Measurements from ENCODE around the gene PTPRD. TPM values are rescaled to one million over a fixed set of nuclear protein-coding genes. Genes with fewer than 3 reads are reported as not detected.
"Not testable (repeated sequence)": the region's sequence is repeated elsewhere in the genome, so short reads cannot be mapped to it uniquely, and the experiment has no call there.

PTPRD gene
- total RNA-seq, 1 donor from 2014 or later = 20.9 TPM

- DNase-seq (ENCODE audit: low spot score) = no peak
These were observed 1887.2 kb downstream of the PTPRD start for GRCh38 chr9:8725635-8726034.

GRCh38 chr9:8724284-8725018 lies 1888.4 kb downstream of the PTPRD start:
- no peak for DNase-seq (ENCODE audit: low spot score)

GRCh38 chr9:8723195-8723594 lies 1889.6 kb downstream of the PTPRD start:
- no peak for DNase-seq (ENCODE audit: low spot score)

GRCh38 chr9:8719833-8720486 lies 1892.8 kb downstream of the PTPRD start:
- no peak for DNase-seq (ENCODE audit: low spot score)

- DNase-seq (ENCODE audit: low spot score) = no peak
These were observed 1894.6 kb downstream of the PTPRD start for GRCh38 chr9:8718121-8718725.

GRCh38 chr9:8717146-8717545 lies 1895.7 kb downstream of the PTPRD start:
- no peak for DNase-seq (ENCODE audit: low spot score)

- no peak for DNase-seq (ENCODE audit: low spot score)
These were observed 1897.0 kb downstream of the PTPRD start for GRCh38 chr9:8715788-8716187.

- DNase-seq (ENCODE audit: low spot score) = no peak
These were observed 1899.0 kb downstream of the PTPRD start for GRCh38 chr9:8713811-8714165.

- no peak for DNase-seq (ENCODE audit: low spot score)
These were observed 1899.5 kb downstream of the PTPRD start for GRCh38 chr9:8713149-8713810.

- DNase-seq (ENCODE audit: low spot score) = no peak
These were observed 1903.1 kb downstream of the PTPRD start for GRCh38 chr9:8709731-8710130.

- DNase-seq (ENCODE audit: low spot score) = no peak
These were observed 1904.1 kb downstream of the PTPRD start for GRCh38 chr9:8708728-8709127.

- DNase-seq (ENCODE audit: low spot score) = no peak
These were observed 1905.8 kb downstream of the PTPRD start for GRCh38 chr9:8706998-8707397.

GRCh38 chr9:8706531-8706930 lies 1906.3 kb downstream of the PTPRD start:
- DNase-seq (ENCODE audit: low spot score) = no peak

GRCh38 chr9:8705861-8706260 lies 1906.9 kb downstream of the PTPRD start:
- no peak for DNase-seq (ENCODE audit: low spot score)

- no peak for DNase-seq (ENCODE audit: low spot score)
These were observed 1908.9 kb downstream of the PTPRD start for GRCh38 chr9:8703904-8704303.

GRCh38 chr9:8701904-8702303 lies 1910.9 kb downstream of the PTPRD start:
- DNase-seq (ENCODE audit: low spot score) = no peak

- DNase-seq (ENCODE audit: low spot score) = not testable (repeated sequence)
These were observed 1915.2 kb downstream of the PTPRD start for GRCh38 chr9:8697565-8697964.

- no peak for DNase-seq (ENCODE audit: low spot score)
These were observed 1916.3 kb downstream of the PTPRD start for GRCh38 chr9:8696516-8696915.

- no peak for DNase-seq (ENCODE audit: low spot score)
These were observed 1917.7 kb downstream of the PTPRD start for GRCh38 chr9:8694983-8695588.

- no peak for DNase-seq (ENCODE audit: low spot score)
These were observed 1919.3 kb downstream of the PTPRD start for GRCh38 chr9:8693464-8693863.

GRCh38 chr9:8686516-8686915 lies 1926.3 kb downstream of the PTPRD start:
- no peak for DNase-seq (ENCODE audit: low spot score)

- no peak for DNase-seq (ENCODE audit: low spot score)
These were observed 1927.0 kb downstream of the PTPRD start for GRCh38 chr9:8685825-8686224.
